Measurements from ENCODE around the gene DYNC2I2. TPM values are rescaled to one million over a fixed set of nuclear protein-coding genes. Genes with fewer than 3 reads are reported as not detected.
A peak's percentile ranks its signal among the peaks of the same experiment; 100 is the strongest.

The DYNC2I2 gene
- total RNA-seq, 4 donors from 2014 or later: 21.4 to 44.8 (median 41.1) TPM

DNA sequence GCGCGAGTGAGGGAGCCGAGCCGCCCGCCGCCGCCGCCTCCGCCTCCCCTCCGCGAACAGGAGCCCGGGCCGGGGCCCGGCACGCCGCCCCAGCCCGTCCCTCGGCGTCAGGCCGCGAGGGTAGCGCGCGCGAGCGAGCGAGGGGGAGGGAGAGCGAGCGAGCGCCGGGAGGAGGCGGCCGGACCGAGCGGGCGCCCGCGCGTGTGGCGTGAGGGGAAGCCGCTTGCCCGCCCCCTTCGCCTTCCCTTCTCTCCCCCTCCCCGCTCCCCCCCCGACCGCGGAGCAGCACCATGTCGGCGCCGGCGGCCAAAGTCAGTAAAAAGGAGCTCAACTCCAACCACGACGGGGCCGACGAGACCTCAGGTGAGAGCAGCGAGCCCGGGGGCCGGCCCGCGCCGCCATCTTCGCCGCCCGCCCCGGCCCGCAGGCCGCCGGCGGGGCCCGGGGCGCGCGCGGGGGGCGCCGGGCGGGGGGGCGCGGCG, 32.7 kb upstream of the DYNC2I2 start:
- DNase-seq: peak in 1 of 2 donors; percentile 64
- no peak for TF ChIP-seq POLR2A (IDR thresholded peaks at IDR 0.05)
- TF ChIP-seq CTCF (IDR thresholded peaks at IDR 0.05): no peak
- H3K4me3 ChIP-seq: peak overlapping the region; percentile 69 to 97
- peak overlapping the region; percentile 95 to 99 for H3K27ac ChIP-seq
- intact Hi-C loops (cut with DNase I; ENCODE audit: low total_unique reads): no loop called here
- no peaks in the 10 kb centered on the region for H3K9me3 ChIP-seq
- peaks cover 0 to 9% of the 10 kb centered on the region in 2 donors for H3K4me1 ChIP-seq
- no peaks in the 10 kb centered on the region for H3K36me3 ChIP-seq
- no peaks in the 10 kb centered on the region for H3K27me3 ChIP-seq

DNA sequence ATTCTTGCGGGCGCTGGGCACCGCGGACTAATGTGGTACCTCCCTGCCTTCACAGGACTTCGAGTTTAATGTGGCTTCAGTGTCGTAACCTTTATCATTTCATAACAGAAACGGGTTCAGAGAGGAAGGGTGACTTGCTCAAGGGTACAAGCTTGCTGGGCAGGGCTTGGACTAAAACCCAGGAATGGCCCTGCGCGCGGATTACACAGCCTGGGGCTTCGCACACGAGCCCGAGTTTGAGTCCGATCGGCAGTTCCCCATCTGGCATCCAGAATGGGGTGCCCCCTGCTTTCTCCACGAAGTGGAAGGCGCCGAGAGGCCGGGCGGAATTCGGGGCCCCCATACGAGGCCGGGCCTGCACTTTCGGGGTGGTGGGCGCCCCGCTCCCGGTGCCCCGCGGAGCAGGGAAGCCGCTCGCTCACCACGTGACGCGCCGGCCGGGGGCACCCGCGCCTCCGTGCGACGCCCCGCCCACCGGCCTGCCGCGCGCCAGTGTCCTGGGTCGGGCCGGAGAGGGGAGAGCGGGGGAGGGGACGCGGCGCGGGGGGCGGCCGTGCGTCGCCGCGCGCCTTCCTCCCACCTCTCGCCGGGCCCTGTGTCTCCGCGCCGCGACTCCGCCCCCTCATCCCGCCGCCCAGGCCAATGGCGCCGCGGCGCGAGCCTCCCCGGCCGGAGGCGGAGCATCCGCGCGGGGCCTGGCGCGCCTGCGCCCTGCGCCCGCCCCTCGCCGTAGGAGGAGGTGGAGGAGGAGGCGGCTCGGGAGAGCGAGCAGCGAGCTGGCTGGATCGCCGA, 32.0 kb upstream of the DYNC2I2 start, which contains the start of gene SET:
SET (plus strand) TSS at position 722 of the 792 bp plus-strand sequence. CDS start 361 bp downstream, outside the sequence.
- intact Hi-C loops (cut with DNase I; ENCODE audit: low total_unique reads): no loop called here
- Histone ChIP-seq H3K9me3 (no peaks in the 10 kb centered on the region), H3K4me1 (peaks cover 0 to 9% of the 10 kb centered on the region in 2 donors), H3K27ac (peak within 1 kb of the TSS; percentile 95 to 99), H3K36me3 (no peaks in the 10 kb centered on the region), H3K4me3 (peak within 1 kb of the TSS; percentile 69 to 97), H3K27me3 (no peaks in the 10 kb centered on the region)
- peak; percentile 93 to 94 for DNase-seq
- peak; percentile 97 to 100 for TF ChIP-seq POLR2A (IDR thresholded peaks at IDR 0.05)
- TF ChIP-seq CTCF (IDR thresholded peaks at IDR 0.05): peak in 1 of 4 experiments; percentile 24

GRCh38 chr9:128687453-128687852, 30.8 kb upstream of the DYNC2I2 start:
- Histone ChIP-seq H3K9me3 (no peaks in the 10 kb centered on the region), H3K36me3 (no peaks in the 10 kb centered on the region), H3K27ac (no peak overlapping the region), H3K4me1 (peaks cover 0 to 13% of the 10 kb centered on the region in 2 donors), H3K27me3 (no peaks in the 10 kb centered on the region), H3K4me3 (no peak overlapping the region)
- TF ChIP-seq POLR2A (IDR thresholded peaks at IDR 0.05) (no peak), CTCF (IDR thresholded peaks at IDR 0.05) (no peak)
- no peak for DNase-seq
- intact Hi-C loops (cut with DNase I; ENCODE audit: low total_unique reads): no loop called here

DNA sequence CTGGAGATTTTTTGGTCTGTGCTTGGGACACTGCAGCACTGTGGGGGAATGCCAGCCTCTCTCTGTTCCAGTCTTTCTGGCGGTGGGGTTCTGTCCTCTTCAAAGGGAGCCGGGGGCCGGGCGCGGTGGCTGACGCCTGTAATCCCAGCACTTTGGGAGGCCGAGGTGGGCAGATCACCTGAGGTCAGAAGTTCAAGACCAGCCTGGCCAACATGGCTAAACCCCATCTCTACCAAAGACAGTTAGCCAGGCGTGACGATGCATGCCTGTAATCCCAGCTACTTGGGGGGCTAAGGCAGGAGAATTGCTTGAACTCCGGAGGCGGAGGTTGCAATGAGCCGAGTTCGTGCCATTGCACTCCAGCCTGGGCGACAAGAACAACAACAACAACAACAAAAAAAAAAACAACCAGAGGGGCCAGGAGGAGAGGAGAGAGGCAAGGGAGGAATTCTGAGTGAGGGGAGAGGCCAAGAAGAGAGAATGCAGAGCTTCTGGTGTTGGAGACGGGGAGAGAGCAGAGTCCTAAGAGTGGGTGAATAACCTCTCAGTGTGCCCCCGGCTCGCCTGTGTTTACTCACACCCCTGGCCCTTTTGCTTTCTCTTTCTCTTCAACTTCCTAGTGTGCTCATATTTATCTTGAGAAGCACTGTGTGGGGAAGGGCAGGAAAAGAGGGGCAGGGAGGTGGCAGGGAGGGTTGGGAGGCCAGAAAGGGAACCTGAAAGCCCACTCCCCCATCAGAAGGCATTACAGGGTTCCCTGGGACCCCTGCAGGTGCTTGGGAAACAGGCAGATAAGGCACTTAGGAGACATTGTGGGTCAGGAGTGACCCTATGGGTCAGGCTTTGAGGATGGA, 29.2 kb upstream of the DYNC2I2 start:
- no peak overlapping the region for H3K27ac ChIP-seq
- H3K9me3 ChIP-seq: no peaks in the 10 kb centered on the region
- peaks cover 0 to 9% of the 10 kb centered on the region in 2 donors for H3K4me1 ChIP-seq
- no peaks in the 10 kb centered on the region for H3K27me3 ChIP-seq
- no peak for DNase-seq
- H3K36me3 ChIP-seq: no peaks in the 10 kb centered on the region
- TF ChIP-seq POLR2A (IDR thresholded peaks at IDR 0.05) (no peak), CTCF (IDR thresholded peaks at IDR 0.05) (no peak)
- no peak overlapping the region for H3K4me3 ChIP-seq
- intact Hi-C loops (cut with DNase I; ENCODE audit: low total_unique reads): no loop called here

All from uterus (tissue), 4 donors.